HuH-7 (cell line): ENCODE measurements around the gene NOX3.
"Not testable (repeated sequence)": the region's sequence is repeated elsewhere in the genome, so short reads cannot be mapped to it uniquely, and the experiment has no call there.

Source experiments
- DNase-seq: peaks from one replicate; pipeline ENCODE4 v3.0.0; 2011; ENCODE audit warnings: low spot score

Gene NOX3, protein sequence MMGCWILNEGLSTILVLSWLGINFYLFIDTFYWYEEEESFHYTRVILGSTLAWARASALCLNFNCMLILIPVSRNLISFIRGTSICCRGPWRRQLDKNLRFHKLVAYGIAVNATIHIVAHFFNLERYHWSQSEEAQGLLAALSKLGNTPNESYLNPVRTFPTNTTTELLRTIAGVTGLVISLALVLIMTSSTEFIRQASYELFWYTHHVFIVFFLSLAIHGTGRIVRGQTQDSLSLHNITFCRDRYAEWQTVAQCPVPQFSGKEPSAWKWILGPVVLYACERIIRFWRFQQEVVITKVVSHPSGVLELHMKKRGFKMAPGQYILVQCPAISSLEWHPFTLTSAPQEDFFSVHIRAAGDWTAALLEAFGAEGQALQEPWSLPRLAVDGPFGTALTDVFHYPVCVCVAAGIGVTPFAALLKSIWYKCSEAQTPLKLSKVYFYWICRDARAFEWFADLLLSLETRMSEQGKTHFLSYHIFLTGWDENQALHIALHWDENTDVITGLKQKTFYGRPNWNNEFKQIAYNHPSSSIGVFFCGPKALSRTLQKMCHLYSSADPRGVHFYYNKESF

DNA sequence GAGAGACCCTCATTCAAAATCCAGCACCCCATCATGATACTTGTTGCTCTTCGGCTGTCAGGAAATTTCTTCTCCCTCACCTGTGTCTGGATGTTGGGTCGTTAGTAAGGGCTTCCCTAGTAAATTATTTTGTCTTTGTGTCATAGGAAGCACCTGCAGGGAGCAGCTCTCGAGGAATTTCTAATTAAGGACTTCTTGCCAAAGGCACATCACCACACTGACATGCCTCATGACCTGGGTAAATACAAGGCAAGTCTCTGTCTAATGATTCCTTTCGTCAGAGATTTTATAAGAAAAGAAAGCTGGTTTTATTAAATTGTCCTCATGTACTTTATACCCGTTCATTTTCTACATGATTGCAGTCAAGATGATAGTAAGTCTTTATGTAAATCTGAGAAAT lies at the start of gene NOX3:
Gene NOX3, minus strand, starts transcription at position 74 of the 400 bp plus-strand sequence. Its CDS starts 39 bp downstream, at position 35.
- no peak for DNase-seq

DNA sequence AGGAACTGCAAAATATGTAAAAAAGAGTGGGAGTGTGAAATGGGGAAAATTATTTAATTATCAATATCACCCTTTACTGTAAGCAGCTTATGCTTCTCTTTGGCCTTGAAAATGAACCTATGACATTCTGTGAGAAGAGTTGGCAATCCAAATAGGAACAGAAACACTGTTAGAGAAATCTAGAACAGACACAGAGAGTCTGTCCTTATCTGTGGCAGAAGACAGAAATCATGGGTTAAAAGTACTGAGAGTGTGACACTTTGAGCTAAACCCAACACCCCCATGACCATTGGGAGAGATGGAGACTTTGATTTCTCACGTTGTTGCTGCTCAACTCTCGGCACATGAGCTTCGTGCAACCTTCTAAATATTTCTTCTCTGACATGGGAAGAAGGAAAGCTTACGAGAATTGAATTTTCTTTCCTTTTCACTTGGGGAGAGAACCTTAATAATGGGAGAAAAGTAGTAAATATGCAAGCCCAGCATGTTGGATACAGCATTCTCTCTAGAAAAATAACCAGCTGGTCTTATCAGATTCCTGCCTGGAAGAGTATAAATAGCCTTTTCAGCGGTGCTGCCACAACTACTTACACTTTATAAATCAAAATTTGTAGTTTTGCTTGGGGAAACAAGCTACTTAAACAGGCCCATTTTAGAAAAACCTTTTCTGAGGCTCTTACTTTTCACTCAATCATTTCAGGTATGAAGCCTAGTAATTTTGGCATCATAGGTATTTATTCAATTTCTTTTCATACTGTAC lies 49.4 kb upstream of the NOX3 start:
- DNase-seq = no peak

DNA sequence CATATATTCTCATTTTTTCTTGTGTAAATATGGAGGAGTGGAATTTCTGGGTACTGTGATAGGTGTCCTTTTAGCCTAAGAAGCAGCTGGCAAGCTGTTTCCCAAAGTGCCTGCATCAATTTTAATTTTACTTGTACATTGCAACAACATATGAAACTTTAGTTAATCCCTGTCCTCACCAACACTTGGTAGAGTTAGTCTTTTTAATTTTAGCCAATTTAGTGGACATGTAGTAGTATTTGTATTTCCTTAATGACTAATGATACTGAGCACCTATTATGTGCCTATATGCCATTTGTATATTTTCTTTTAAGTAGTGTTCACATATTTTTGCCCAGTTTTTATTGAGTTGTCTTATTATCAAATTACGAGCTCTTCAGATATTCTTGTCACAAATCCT lies 46.8 kb upstream of the NOX3 start:
- no peak for DNase-seq

DNA sequence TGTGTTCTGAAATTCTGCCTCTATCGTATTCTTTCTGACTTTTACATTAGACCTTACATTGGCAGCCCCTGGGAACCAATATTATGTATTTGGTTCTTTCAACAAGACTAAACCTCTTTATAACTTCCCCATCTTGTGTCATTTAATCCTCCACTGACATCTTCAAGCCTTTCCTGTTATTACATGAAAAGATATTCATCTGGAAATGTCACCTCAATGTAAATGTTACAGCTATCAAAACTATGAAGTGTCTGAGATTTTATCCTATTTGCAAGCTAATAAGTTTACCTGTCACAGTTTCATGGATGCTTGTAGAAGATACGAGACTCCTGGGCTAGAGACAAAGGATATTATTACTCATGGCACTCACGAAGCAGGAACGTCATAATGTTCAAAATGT lies 43.9 kb upstream of the NOX3 start:
- no peak for DNase-seq

DNA sequence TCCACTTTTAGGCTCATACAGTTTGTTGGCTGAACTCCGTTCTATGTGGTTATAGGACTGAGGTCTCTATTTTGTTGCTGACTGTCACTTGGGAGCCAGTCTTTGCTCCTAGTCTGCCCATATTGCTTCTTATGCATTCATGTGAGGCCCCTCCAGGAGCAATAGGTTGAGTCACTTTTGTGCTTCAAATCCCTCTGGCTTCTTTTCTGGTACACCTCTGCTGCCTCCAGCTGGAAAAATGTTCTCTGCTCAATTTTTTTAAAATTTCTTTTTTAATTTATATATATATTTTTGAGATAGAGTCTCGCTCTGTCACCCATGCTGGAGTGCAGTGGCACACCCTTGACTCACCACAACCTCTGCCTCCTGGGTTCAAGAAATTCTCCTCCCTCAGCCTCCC lies 42.7 kb upstream of the NOX3 start:
- DNase-seq = no peak

DNA sequence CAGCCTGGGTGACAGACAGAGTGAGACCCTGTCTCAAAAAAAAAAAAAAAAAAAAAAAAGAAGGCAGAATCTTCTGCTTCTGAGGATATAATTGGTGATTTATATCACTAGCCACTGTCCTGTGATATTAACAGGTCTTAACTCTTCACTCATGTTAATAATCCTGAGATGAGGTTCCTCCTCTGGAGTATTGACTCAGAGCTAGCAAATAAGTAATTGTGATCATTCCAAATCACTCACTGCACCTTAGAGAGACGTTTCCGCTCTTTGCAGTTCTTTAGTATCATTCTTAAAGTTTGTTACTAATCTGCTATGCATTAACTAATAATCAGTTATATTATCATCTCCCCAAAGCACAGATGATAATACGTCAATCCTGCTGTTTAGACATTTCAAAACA lies 41.6 kb upstream of the NOX3 start:
- DNase-seq = no peak

DNA sequence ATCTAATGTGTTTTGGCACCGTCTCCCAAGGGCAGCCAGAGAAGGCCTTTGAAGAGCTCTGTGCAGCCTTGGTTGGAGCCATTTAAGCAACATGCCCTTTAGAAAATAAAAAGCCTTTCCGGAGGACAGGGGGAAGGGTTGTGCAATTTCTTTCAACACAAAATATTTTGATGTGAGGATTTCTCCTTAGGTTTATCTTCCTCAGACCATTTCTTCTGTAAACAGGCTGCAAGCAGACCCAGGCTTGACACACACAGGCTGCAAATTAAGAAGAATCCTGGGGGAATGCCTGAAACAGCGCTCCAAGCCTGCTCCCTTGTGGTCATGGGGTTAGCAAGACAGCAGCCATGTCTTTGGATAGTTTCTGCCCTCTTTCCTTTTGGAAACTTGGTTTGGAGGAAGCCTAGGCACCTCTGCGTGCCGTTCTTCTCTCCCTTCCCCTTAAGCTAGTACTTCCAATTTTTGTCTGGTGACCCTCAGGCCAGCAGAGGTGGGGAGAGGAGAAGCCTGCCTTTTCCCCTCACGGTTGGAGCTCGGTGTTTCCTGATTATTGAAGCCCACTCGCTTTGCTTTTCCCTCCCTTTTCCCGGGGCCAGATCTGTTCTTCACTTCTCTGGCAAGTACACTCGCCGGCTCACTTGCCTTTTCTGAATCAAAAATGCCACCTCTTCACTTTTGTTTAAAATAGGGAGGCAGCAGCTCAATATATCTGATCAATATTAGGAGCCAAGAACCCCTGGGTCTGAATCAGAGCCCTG lies 39.6 kb upstream of the NOX3 start:
- DNase-seq = no peak

DNA sequence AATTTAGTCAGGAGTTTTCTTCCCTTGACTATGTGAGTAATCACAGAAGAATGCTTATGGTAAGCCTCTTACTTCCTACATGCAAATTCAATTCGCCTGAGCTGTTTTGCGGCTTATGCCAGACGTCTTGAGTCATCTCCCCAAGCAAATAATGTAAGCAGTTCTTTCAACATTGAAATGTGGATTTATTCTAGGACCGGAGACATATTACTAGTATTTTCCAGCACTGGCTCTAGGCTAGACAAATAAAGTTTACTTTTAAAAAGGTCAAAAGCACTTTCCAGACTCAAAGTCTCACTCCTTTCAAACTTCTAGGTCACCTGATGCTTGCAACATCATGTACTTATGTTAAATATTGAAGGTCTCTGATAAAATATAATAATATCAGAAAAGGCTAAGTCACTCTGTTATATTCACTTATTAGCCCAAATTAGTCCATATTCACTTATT lies 38.1 kb upstream of the NOX3 start:
- DNase-seq = no peak

DNA sequence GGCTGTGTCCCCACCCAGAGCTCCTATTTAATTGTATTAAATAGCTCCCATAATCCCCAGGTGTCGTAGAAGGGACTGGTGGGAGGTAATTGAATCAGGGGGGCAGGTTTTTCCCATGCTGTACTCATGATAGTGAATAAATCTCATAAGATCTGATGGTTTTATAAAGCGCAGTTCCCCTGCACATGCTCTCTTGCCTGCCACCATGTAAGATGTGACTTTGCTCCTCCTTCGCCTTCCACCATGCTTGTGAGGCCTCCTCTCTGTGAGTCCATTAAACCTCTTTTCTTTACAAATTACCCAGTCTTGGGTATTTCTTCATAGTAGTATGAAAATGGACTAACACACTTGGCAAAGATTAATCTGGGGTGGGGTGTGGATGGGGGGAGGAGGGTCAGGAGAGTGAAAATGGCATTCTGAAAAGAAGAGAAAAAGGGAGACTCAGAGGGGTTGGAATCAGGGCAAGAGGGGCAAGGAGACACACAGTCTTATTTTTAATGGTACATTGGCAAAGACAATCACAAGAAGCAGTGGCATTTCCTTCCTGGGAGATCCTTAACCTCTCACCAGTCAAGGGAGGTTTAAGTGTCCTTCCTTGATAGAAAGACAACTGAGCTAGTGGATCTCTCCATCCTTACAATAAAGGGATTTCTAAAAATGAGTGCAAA lies 37.5 kb upstream of the NOX3 start:
- no peak for DNase-seq

DNA sequence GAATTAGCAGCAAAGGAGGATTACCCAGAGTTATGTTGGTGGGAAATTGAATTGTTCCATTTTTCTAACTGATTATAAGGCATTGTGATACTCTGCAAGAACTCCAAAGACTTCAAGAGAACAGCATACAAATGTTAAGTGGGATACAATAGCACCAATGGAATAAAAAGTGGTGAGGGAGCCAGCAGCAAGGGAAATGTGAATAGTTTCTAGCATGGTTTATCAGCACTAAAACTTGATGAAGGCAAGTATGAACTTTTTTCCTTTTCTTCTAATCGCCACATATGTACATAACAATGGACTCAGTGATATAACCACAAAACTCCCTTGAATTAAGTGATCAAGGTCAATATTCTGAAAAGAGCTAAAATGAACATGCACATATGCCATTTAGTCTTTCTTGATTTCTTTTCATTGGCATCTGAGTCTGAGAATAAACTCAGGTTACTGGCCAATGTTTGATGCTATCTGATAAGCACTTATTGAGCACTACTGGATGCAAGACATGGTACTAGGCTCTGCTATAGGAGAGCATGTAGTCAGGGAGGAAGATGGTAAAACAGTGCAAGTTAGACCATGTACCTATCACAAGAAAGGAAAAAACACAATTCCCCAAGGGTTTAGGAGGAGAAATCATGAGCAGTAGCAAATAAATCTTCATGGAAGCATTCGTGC lies 36.6 kb upstream of the NOX3 start:
- no peak for DNase-seq

DNA sequence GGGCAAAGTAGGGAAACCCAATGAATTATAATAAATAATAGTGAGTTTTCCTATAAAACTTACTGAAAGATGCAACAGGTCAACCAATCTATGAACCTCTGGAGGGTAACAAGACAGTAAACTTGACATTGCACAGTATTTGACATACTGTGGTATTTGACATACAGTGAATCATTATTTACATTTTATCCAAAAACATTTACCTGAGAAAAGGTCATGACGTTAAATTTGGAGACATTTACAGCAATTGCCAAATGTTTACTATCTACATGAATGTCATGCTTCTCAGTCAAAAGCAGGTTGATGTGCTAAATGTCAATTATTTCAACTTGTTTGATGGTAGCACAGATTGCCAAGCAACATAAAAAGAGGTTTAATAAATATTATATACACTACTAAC lies 35.8 kb upstream of the NOX3 start:
- DNase-seq = no peak

DNA sequence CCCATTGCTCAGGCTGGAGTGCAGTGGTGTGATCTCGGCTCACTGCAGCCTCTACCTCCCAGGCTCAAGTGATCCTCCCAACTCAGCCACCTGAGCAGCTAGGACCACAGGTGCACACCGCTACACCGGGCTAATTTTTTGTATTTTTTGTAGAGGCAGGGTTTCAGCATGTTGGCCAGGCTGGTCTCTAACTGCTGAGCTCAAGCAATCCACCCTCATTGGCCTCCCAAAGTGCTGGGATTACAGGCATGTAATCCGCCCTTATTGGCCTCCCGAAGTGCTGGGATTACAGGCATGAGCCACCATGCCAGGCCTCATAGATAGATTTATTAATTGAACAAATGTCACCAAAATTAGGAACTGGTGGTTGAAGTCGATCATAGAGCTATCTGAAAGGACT lies 32.6 kb upstream of the NOX3 start:
- not testable (repeated sequence) for DNase-seq

DNA sequence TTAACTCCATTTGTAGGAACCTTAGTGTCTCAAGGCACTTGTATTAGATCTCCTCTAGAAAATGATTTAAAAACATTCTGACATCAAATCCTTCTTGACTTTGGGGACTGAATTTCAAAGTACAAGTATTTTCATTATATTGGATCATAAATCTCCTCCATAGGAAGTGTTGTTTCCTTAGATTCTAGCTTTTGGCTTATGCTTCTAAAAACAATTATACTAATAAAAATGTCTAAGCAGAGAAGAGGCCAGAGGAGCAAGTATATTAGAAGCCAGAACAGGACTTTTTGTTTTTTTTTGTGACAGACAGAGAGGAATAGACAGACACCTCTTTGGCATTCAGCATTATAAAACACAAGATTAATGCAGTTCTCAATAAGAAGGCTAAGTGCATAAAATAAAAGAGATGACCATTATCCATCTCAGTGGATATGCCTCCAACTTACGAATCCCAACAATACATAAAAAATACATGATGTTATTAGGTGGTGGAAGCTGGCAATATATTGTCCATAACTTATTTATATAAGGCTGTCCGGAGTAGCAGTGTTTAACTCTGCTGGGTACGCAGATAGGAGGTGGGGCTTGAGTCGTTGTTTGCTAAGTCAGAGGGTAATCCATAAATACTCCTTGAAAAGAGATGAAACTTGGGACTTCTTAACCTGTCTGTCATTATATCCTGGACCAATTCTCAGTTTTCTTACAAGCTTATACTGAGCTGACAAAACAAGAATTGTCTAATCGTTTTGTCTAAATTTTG lies 31.9 kb upstream of the NOX3 start:
- no peak for DNase-seq

DNA sequence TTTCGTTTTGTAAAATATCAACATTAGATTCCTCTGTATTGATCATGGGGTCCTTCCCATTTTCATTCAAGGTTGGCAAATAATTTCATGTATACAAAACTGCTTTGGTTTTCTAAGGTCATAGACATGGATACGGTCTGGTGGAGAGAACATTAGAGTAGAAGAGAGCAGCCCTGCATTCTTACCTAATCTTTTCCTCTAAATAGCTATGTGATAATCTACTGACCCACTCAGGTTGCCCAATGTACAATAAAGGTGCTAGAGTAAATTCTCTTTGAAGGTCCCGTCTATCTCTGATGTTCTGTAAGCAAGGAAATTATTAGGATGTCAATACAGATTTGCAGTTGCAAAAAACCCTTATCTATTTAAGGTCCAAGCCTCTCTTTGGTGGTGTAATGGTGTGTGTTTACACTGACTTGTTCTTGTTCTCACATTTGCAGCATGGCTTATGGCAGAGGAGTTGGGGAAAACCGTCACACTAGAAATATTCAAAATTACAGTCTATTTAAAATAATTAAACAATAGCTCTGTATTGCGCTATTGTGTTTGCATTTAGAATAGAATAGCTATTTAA lies 31.2 kb upstream of the NOX3 start:
- DNase-seq = peak; percentile 42

DNA sequence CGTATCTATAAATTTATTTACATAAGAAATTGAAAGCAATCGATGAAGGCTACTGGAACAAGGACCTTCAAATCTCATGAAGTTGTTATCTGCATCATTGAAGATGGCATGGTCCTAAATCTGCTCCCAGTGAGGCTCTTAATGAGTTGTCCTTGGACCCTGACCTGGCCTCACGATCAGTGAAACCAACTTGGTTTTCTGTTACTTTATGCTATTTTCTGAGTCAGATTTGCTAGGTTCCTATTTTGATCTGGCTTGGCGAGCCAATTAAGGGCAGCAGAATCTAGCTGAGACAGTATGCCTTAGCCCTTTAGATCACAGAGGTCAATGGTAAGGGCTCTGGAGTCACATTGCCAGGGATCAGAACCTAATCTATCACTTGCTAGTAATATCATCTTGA lies 30.1 kb upstream of the NOX3 start:
- no peak for DNase-seq

DNA sequence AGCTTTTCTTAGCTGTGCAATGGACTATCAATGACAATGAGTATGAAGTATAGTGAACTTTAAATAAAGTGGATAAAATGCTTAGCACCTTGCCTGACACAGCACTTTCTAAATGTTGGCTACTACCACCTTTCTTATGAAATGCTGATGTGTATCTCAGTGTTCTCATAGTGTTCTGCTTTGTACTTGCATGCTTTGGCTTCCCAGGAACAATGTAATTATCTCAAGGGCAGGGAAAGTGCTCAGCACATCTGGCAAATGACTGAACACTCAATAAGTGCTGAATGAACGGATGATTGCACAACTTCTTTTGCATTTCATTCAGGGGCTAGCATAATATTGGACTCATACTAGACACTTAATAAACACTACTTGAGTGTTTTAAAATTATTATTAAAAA lies 28.2 kb upstream of the NOX3 start:
- no peak for DNase-seq

DNA sequence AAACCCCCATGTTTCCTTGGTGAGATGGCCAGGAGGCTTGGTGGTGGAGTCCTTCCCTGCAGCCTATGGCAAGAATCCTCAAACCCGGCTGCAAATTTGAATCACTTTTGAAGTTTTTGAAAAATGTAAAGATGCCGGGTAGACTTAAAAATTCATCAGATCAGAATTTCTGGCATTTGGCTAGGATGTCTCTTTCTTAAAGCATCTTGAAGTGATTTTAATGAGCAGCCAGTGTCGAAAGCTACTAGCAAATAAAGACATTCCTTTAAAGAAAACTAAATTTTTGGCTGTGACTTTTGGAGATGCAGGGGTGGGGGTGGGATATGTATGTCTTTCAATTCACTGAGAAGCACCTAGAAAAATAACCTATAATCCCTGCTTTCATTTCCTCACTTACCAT lies 25.6 kb upstream of the NOX3 start:
- no peak for DNase-seq

DNA sequence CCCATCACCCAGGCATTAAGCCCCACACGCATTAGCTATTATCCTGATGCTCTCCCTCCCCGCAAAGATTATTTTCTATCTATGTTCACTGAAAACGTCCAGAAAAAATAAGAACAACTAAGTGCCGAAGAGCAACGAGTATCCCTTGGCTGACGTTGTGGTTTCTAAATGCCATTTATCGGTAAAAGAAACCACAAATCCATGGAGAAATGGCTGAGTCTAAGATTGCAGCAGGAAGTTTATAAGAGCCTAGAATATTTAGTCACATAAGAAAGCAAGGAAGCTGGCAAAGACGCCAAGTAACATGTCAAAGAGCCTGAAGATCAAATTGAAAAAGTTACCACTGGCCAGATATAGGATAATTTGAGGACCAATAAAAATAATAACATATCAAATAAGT lies 18.1 kb upstream of the NOX3 start:
- no peak for DNase-seq

DNA sequence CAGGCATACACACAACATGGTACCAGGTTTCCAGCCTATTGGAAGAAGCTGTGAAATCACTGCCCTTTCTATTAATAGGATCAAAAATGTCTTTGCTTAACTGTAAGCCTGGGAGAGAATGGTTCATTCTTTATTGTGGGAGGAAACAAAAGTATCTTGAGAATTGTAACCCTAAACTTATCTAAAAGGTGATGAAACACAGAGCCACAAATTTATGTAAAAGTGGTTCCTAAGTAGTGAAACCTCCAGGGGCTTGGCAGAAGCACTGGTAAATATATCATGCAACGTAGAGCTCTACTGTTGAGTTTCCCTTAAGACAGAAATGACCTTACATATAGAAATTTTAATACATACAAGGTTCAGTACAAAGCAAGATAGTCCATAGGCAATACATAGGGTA lies 17.2 kb upstream of the NOX3 start:
- DNase-seq = no peak

DNA sequence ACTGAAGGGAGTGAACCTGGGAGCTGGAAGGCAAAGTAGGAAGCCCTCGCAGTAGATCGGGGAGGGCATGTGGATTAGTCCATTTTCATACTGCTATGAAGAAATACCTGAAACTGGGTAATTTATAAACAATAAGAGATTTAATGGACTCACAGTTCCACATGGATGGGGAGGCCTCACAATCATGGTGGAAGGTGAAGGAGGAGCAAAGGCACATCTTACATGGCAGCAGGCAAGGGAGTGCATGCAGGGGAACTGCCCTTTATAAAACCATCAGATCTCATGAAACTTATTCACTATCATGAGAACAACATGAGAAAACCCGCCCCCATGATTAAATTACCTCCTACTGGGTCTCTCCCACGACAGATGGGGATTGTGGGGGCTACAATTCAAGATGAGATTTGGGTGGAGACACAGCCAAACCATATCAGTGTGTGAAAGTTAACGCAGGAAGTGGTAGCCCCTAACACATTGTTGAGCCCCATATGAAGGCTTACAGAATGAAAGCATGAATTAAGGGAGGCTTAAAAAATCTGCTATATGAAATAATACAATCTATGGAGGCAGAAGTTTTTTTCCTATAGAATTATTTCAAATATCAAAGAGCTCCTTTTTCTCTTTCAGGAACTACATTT lies 15.5 kb upstream of the NOX3 start:
- DNase-seq = not testable (repeated sequence)
